Measurements from ENCODE around the gene POLR3K.

DNA sequence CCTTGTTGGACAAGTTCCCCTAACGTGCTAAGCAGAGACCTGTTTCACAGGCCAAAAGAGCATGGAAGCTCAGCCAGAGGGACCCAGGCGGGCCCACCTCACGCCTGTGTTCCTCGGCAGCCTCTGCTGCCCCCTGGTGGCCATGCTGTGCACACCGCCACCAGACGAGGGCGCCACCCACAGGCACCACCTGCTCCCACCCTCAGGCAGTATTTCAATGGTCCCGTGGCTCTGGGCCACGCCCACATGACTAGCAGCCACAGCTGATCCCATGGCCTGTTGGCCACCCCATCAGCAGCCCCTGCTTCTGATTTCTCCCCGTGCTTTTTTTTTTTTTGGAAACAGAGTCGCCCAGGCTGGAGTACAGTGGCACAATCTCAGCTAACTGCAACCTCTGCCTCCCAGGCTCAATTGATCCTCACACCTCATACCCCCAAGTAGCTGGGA, 43.5 kb upstream of the POLR3K start:
- TF ChIP-seq, protein P1, sequence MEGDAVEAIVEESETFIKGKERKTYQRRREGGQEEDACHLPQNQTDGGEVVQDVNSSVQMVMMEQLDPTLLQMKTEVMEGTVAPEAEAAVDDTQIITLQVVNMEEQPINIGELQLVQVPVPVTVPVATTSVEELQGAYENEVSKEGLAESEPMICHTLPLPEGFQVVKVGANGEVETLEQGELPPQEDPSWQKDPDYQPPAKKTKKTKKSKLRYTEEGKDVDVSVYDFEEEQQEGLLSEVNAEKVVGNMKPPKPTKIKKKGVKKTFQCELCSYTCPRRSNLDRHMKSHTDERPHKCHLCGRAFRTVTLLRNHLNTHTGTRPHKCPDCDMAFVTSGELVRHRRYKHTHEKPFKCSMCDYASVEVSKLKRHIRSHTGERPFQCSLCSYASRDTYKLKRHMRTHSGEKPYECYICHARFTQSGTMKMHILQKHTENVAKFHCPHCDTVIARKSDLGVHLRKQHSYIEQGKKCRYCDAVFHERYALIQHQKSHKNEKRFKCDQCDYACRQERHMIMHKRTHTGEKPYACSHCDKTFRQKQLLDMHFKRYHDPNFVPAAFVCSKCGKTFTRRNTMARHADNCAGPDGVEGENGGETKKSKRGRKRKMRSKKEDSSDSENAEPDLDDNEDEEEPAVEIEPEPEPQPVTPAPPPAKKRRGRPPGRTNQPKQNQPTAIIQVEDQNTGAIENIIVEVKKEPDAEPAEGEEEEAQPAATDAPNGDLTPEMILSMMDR (IDR thresholded peaks at IDR 0.05; ENCODE audit: extremely low read depth in 1 of 2, insufficient read depth in 1 of 2, low read depth in 1 of 2, low read length in 2 of 2) = peak; percentile 99 to 100
- TF ChIP-seq, protein P2, sequence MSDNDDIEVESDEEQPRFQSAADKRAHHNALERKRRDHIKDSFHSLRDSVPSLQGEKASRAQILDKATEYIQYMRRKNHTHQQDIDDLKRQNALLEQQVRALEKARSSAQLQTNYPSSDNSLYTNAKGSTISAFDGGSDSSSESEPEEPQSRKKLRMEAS (IDR thresholded peaks at IDR 0.05; ENCODE audit: insufficient read depth, insufficient read length) = peak; percentile 59
- TF ChIP-seq POLR2AphosphoS5 (IDR thresholded peaks at IDR 0.05; ENCODE audit: insufficient read depth, low read depth, low read length) = peak; percentile 85
- TF ChIP-seq POLR2A (IDR thresholded peaks at IDR 0.05; ENCODE audit: low read depth, low read length) = peak; percentile 43
- no peak for TF ChIP-seq EZH2 (IDR thresholded peaks at IDR 0.05; ENCODE audit: borderline replicate concordance, low read depth, low read length, severe bottlenecking)
- TF ChIP-seq JUN (IDR thresholded peaks at IDR 0.05; ENCODE audit: borderline replicate concordance, insufficient read depth, insufficient read length, low read depth) = no peak

All from endothelial cell of umbilical vein (primary cell).